Glomerular visceral epithelial cell (primary cell): ENCODE data around the gene CEP55.
"Not testable (repeated sequence)": the region's sequence is repeated elsewhere in the genome, so short reads cannot be mapped to it uniquely, and the experiment has no call there.

Experiments
- DNase-seq: peaks from one replicate; pipeline ENCODE4 v3.0.0-alpha.2; 2016; ENCODE audit errors: extremely low spot score

Gene CEP55

GRCh38 chr10:93513091-93513490, 16.7 kb downstream of the CEP55 start:
- no peak for DNase-seq

- no peak for DNase-seq
These were observed 18.1 kb downstream of the CEP55 start for GRCh38 chr10:93514521-93514920.

DNA sequence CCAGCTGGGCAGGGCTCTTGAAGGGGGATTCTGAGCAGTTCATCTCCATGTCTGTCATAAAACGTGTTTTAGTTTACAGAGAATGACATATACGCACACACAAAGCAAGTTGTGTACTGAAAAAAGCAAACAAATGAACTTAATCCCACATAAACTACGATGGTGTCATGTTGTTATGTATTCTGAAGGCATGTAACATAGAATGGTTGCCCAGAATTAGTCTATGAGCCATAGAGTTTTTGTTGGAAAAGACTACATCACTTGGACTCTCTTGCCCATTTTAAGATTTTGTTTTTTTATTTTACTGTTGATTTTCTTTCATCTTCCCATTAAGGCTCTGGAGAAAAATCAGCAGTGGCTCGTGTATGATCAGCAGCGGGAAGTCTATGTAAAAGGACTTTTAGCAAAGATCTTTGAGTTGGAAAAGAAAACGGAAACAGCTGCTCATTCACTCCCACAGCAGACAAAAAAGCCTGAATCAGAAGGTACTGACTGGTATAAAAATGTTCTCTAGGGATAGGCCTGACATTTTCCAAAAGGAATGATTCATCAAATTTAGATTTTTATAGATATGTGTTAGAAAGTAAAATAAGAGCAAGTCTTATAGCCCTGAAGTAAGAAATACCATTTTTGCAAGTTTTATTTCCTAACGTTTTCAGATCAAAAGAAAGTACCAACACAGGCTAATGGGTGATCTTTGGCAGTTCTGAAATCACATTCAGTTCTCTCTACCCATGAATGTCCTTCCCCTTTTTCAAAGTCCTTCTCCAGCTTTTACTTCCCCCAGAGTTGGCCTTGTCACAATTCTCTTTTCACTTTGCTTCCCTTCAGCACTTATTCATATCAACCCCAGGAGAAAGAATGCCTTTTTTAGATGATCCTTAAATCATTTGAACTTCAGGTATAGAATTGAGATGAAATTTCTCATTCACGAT, 18.9 kb downstream of the CEP55 start:
- DNase-seq, result no peak

- no peak for DNase-seq
These were observed 19.6 kb downstream of the CEP55 start for GRCh38 chr10:93516006-93516380.

DNA sequence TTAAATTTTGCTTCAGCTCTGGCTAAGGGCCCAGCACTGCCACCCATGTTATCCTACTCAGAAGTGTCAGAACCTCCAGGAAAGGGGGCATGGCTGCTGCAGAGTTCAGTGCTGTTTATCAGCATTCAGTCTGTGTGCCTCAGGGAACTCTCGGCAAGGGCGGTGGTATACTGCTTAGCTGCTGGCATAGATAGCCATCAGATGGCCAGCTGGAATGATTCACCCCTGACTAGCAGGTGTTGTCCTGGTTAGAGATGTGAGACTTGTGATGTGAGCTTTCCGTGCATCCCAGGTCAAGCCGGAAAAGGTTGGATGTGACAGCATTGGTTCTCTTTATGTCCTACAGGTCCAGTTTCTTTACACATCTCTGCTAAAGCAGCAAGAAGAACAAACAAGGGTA, 22.1 kb downstream of the CEP55 start:
- no peak for DNase-seq

DNA sequence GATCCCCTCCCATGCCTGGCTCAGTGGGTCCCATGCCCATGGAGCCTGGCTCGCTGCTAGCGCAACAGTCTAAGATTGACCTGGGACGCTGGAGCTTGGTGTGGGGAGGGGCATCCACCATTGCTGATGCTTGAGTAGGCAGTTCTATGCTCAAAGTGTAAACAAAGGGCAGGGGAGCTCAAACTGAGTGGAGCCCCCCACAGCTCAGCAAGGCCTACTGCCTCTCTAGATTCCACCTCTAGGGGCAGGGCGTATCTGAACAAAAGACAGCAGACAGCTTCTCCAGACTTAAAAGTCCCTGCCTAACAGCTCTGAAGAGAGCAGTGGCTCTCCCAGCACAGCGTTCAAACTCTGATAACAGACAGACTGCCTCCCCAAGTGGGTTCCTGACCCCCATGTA, 38.9 kb downstream of the CEP55 start:
- DNase-seq, result no peak

DNA sequence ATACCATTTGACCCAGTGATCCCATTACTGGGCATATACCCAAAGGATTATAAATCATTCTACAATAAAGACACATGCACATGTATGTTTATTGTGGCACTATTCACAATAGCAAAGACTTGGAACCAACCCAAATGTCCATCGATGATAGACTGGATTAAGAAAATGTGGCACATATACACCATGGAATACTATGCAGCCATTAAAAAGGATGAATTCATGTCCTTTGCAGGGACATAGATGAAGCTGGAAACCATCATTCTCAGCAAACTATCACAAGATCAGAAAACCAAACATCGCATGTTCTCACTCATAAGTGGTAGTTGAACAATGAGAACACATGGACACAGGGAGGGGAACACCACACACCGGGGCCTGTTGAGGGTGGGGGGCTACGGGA, 44.5 kb downstream of the CEP55 start:
- DNase-seq, result not testable (repeated sequence)

DNA sequence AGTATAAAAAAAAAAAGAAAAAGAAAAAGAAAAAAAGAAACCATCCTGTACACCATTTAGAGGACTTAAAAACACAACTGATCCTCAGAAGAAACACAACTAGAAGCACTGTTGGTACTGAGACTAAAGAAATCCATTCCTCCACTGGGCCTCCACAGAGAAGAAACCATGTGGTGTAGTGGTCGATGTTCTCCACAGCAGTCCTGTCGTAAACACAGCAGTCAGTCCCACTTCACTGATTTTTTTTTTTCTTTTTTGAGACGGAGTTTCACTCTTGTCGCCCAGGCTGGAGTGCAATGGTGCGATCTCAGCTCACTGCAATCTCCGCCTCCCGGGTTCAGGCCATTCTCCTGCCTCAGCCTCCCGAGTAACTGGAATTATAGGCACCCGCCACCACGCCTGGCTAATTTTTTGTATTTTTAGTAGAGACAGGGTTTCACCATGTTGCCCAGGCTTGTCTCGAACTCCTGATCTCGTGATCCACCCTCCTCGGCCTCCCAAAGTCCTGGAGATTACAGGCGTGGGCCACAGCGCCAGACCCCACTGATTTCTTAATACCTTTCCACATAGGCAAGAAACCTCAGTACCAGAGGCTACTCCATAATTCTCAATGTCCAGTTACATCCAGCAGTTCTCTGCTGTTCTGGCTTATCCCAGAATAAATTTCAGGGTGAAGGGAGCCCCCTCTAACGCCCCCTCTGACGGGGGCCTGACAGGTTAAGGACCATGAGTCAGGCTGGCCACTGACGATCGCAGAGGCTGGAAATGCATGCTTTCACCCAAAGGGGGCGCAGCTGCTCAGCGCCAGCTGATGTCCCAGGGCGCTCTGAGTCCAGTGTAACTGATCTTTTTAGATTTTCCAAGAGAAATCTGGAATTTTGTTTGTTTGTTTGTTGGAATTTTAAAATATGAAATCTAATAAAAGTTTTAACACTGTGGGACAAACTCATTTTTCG, 45.3 kb downstream of the CEP55 start:
- peak; percentile 43 for DNase-seq

- peak; percentile 47 for DNase-seq
These were observed 46.0 kb downstream of the CEP55 start for GRCh38 chr10:93542358-93542791.

- DNase-seq, result not testable (repeated sequence)
These were observed 50.6 kb downstream of the CEP55 start for GRCh38 chr10:93546995-93547394.

DNA sequence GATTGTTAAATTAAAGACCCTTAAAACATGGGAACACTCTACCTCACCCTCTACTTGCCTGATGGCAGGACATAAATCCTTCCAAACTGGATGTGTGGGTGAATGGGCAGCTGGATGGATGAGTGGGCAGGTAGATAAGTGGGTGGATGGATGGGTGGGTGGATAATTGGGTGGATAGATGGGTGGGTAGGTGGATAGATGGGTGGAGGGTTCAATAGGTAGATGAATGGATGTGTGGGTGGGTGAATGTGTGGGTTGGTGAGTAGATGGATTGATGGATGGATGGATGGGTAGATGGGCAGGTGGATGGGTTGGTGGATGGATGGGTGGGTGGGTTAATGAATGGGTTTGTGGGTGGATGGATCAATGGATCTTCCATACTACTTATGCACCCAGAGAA, 51.1 kb downstream of the CEP55 start:
- DNase-seq, result no peak

DNA sequence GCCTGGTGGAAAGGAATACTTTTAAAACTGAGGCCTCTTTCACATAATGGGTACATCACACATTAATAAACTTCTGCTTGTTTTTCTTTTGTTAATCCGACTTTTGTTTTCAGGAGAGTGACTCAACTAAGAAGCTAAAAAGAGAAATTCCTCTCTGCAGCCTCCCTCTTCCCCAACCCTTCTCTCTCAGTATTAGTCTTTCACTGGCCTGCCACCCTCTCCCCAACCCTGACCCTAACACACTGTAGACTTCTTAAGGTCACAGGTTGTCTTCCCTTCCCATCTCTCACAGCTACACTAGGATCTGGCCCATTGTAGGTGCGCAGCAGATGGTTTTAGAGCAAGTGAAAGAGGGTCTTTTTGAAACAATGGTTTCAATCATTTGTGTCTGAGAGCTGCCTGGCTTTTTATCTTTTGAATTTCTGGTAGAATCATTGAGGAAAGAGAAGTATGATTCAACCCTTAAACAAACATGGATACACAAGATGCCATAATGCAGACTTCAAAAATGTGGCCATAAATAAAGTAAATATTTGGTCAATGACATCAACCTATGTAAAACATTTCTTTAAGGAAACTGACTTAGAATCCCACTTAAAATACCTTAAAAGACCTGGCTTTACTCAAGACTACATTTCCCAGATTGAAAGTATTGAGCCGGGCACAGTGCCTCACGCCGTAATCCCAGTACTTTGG, 52.1 kb downstream of the CEP55 start:
- DNase-seq, result no peak

DNA sequence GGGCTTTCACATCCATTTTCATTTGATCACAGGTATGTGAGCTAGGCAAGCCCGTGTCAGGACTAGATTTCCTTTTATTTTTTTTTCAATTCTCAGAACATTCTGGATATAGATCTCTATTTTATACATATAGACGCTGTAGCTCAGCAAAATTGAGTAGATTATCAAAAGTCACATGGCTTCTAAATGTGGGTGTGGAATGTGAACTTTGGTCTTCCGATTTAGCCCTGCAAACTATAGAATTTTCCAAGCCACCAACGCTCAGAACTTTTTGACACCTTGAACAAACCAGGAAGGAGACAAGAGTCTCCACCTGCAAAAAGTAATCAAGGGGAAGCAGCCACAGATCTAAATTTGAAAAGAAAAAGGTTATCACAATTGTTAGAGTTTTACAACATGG, 54.2 kb downstream of the CEP55 start:
- DNase-seq, result no peak

- DNase-seq, result no peak
These were observed 56.4 kb downstream of the CEP55 start for GRCh38 chr10:93552780-93553179.

- DNase-seq, result no peak
These were observed 57.3 kb downstream of the CEP55 start for GRCh38 chr10:93553482-93554315.

GRCh38 chr10:93554316-93554663, 57.9 kb downstream of the CEP55 start:
- no peak for DNase-seq

GRCh38 chr10:93554760-93555432, 58.5 kb downstream of the CEP55 start:
- peak; percentile 62 for DNase-seq

DNA sequence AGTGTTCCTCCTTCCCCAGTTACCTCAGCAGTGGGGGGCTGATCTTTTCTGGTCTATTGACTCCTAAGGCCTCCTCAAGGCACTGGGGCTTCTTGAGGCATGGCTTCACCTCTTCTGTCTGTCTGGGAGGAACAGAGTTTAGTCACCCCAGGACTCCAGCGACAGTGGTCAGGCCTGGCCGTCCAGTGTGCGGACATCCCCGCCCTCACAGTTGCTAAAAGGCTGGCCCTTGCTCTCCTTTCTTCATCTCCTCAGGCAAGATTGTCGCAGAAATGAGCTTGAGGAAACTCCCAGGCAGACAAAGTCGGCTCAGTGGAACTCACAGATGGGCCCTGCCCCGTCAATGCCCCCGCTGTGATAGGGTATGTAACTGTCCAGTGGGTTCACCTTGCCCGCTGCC, 63.1 kb downstream of the CEP55 start:
- no peak for DNase-seq

GRCh38 chr10:93560541-93560940, 64.1 kb downstream of the CEP55 start:
- DNase-seq, result no peak

- DNase-seq, result no peak
These were observed 69.0 kb downstream of the CEP55 start for GRCh38 chr10:93565446-93565845.
